ENCODE measurements around the gene RPL14.

The RPL14 gene

DNA sequence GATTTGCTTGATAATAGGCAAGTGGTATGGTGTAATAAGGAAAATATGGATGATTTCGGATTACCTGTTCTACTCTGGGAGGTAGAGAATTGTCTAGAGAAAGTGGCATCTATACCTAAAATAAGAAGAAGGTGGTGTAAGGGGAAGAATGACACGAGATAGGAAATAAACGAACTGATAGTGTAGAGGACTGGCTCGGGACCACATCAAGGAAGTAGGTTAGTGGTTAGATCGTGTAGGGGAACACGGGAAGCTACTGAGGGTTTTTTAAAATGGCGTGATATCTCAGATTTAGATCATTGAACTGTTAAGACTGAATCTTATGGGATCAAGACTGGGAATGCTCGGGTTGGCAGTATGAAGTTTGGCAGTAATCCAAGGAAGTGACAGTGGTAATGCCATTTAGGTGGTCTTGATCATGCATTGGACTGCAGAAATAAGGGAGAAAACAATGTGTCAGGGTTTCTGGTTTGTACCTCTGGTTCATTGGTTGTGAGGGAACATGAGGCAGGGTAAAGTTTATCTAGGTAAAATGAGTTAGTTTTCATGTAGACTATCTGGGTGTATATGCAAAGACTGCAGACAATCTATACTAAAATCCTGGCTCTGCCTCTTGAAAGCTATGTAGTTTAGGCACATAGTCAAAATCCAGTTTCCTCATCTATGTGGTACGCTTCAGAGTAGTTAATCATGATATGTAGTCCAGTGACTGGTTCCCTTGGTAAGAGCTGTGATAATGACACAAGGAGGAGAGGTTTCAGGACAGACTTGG lies 7.4 kb downstream of the RPL14 start:
- no peak for DNase-seq

DNA sequence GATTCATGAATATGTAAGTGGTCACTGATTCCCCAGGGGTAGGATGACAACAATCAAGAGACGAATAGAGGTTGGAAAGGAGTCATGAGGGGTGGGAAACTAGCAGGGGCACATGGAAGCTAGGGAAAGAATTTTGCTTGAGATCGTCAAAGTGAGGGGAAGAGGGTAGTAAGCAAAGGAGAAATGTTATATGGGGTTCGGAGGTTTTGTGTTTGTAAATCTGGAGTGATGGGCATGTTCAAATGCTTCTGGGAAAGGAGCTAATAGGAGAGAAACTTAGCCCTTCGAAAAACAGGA lies 7.9 kb downstream of the RPL14 start:
- DNase-seq, result no peak

DNA sequence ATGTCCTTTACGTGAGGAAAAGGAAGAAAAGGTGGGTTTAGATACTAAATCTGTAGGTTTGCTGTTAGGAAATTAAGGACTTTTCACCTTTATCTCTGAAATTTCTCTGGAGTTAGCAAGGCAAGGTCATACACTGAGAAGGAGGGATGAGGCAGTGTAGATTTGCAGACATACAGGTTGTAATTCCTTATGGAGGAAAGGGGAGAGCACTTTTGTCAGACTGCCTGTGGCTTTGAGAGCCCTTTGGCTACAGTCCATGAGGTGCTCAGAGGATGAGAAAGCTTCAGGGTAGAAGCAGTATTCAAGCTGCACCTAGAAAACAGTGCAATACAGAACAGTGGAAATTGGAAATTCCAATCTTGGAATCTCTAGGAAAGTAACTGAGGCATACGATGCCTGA lies 8.3 kb downstream of the RPL14 start:
- DNase-seq, result no peak

DNA sequence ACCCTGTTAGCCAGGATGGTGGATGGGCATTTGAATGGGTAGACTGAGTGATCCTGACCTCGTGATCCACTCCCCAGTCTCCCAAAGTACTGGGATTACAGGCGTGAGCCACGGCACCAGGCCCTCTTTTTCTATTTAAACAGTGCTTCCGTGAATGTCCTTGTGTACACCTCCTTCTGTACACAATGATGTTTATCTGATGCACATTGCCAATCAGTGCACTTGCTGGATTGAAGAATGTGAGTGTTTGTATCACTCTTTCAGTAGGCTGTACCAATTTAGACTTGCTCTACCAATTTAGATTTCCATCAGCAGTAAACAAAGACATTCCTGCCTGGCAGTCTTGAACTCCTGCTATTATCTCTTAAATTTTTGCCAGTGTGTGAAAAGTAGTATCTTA lies 10.9 kb downstream of the RPL14 start:
- DNase-seq, result no peak

DNA sequence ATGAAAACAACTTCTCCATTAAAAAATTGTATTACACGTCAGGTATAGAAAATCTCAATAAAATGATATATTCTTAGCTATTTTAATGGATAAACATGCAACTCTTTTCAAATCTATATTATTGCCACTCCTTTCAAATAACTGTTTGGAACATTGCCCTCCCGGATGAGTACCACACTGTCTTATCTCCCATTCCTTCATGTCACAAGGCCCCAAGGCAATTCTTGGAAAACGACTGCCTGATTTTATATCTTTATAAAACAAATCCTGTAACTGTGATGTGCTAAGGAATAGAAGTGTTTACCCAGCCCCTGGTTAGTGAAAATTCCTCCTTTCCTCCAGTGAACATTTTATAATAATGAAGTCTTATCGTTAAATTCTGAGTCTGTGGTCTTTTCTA lies 13.6 kb downstream of the RPL14 start:
- DNase-seq, result no peak

DNA sequence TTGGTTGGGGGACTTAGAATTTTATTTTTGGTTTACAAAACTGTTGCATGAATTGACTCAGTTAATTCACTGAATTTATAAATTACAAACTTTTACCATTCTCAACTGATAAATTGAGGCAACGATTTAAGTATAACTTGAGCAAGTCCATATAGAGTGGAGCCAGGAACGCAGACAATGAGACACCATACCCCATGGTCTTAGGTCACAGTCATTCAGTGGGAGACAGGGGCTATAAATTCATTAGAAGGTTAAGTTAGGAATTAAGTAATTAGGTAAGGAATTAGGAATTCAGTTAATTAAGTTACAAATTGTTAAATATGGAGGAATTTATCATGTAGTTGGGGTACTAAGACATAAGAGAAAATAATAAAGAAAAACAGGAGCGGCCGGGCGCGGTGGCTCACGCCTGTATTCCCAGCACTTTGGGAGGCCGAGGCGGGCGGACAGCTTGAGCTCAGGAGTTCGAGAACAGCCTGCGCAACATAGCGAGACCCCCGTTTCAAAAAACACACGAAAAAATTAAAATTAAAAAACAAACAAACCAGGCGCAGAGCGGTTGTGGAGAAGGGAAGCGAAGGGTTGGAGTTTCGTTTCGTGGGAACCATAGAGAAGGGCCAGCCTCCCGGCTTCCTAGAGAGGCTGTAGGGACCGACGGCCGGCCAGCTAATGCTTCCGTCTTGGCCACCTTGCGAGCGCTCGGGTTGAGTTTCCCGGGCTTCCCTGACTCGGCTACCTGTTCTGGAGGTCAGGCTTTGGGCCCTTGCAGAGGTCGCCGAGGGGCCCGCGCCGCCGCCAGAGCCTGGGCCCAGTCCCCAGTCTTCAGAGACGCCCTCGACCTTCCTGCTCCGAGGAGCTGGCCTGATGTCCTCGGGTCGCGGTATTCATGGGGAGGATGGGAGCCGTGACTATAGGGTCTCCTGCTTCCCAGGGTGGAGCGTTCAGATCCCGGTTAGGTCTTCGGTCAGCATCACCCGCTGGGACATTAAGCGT lies 19.6 kb downstream of the RPL14 start, which contains the start of gene ZNF619:
Gene ZNF619, plus strand, starts transcription at position 645 of the 993 bp plus-strand sequence. CDS start 858 bp downstream, outside the sequence.
- DNase-seq, result peak; percentile 13 to 23 (median 18)

DNA sequence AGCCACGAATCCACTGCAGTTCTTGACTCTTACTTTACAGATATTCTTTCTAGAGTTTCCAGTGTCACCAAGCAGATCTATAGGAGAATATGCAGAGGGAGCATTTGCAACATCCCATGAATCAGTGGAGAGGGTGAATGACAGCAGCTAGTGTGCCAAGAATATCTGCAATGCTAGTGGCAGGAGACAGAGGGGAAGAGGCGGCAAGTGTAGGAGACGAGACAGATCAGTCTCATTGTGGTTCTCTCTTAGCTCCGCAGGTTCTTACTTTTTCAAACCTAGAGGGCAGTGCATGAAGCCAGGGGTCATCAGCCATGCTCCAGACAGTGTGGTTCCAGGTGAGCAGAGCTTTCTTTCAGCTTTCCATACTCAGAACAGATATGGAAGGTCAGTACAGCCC lies 20.5 kb downstream of the RPL14 start:
- DNase-seq, result no peak

DNA sequence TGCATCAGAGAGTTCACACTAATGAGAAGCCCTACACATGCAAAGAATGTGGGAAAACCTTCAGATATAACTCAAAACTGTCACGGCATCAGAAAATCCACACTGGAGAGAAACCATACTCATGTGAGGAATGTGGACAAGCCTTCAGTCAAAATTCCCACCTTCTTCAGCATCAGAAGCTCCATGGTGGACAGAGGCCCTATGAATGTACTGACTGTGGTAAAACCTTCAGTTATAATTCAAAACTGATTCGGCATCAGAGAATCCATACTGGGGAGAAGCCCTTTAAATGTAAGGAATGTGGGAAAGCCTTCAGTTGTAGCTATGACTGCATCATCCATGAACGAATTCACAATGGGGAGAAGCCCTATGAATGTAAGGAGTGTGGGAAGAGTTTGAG lies 30.0 kb downstream of the RPL14 start:
- no peak for DNase-seq

DNA sequence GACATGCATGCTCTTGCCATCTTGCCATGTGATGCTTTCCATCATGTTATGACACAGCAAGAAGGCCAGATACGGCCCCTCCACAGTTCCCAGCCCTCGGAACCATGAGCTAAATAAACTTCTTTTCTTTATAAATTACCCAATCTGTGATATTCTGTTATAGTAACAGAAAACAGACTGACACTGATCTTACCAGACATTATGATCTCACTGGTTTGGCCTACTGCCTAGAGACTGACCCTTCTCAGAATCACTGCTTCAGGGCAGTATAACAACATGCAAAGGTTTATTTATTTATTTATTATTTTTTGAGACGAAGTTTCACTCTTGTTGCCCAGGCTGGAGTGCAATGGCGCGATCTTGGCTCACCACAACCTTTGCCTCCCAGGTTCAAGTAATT lies 33.8 kb downstream of the RPL14 start:
- DNase-seq, result no peak

DNA sequence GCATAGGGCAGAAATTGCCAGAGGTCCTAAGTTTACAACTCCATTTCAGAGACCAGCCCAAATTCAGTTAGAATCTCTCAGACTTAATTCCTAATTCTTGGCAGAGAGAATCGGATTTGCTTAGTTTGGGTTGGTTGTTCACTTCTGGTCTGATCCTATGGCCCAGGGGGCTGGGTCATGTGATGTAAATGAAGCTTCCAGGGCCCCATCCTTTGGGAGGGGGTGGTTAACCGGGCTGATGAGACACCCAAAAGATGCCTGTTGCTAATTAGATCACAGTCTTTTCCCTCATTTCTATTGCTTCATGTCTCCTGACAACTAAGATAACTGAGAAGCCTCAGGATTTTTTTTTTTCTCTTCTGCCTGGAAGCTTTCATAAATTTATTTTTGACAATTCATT lies 37.6 kb downstream of the RPL14 start:
- DNase-seq, result no peak

DNA sequence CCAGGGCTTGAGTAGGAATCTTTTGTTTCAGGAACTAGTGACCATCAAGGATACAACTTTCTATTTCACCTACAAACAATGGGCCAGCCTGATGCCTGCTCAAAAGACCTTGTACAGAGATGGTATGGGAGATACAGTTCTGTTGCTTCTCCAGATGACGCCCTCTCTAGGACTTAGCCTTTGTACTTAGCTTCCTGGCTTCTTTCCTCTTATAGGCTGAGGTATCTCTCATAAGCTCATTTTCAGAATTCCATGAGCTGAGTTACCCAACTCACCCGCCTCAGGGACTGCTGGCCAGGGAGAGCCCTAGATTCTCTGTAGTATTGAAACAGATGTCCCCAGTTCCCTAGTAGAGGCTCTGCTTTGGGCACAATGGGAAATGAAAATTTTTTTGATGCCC lies 40.1 kb downstream of the RPL14 start:
- DNase-seq, result no peak

DNA sequence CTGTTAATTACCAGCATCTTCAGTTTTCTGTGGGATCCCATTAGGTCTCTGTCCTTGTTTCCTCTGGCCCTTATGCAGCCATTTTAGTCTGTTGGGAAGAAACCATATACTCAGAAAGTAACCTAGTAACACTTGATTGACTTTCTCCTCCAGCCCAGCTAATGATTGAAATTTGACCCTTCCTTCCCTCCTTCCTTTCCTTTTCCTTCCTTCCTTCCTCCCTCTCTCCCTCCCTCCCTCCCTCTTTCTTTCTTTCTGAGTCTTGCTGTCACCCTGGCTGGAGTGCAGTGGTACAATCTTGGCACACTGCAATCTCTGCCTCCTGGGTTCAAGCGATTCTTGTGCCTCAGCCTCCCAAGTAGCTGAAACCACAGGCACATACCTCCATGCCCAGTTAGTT lies 42.8 kb downstream of the RPL14 start:
- DNase-seq, result no peak

DNA sequence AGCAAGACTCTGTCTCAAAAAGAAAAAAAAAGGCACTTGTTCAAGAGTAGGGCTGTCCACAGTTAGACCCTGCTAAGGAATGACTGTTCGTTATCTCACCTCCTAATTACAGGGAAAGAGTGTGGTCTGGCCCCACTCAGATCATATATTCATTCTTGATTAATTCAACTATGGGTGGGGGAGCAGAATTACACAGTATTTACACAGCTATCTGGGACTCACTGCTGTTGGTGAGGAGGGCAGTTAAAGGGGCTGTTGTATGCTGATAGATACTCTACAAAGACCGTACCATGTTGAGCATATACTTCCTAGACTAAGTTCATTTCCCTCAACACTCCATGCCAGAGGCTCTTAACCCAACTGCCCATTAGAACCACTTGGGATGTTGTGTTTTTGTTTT lies 44.9 kb downstream of the RPL14 start:
- no peak for DNase-seq

DNA sequence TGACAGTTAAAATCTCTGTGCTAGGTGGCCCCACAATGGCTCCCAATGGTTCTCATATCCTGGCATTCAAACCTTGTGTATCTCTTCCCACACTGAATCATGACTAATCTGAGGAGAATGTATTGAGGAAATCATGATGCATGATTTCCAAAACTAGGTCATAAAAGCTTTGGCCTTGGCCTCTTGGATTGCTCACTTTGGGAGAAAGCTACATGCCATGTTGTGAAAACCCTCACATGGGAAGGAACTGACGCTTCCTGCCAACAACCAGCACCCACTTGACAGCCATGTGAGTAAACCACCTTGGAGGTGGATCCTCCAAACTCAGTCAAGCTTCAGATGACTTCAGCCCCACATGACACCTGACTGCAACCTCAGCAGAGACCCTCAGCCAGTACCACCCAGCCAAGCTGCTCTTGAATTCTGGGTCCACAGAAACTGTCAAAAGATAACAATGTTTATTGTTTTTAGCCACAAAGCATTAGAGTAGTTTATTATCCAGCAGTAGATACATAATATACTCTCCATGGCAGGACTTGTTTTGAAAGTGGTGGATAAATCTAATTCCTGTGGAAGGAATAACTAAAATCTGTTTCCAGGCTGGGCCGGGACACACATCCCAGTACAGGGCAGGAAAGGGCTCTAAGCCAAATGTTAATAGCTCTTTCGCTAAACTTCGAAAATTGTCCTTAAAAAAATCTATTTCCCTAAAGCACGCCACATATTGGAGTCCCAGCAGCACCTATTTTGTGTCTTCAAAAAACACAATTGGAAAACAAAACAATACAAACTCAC lies 47.7 kb downstream of the RPL14 start:
- DNase-seq, result no peak

DNA sequence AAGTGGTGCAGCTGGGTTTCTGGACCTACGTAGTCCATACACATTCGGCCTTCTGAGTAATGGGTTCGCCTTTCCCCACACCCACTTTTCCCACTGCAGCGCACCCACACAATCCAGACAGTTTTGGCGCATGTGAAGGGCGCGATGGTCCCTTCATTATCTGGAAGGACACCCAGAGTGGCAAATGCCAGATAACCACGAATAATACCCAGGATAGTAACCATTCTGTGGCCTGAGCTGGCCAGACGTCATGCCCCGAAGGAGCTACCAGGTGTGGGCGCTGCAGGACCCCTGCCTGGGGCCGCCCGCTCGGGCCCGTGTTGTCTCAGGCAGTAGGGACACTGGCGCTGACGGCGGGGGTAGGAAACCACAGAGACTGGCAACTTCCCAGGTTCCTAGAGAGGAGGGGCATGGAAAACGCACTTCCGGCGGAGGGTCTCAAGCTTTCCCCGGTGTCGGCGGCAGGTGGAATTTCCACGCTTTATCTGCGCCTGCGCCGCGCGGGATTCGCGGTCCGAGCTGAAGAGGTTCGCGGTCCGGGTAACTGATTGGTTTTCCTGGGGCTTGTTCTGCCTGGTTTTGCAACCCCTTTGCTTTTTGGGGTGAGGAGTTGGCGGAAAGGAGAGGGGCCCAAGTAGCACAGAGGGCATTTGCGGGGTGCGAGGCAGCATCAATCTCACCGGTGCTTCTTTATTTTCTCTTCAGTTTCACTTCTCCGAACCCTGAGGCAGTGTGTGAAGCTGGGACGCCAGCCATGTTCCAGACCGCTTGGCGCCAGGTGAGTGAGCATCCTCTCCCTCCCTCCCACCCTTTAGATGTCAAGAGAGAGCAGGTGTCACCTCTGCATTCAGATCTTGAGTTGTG lies 48.7 kb downstream of the RPL14 start, which contains the start of gene ZNF620:
Gene ZNF620, plus strand, starts transcription at position 441 of the 864 bp plus-strand sequence. Its CDS starts 314 bp downstream, at position 755.
- DNase-seq, result peak in 3 of 4 experiments; percentile 4 to 13 (median 12)

DNA sequence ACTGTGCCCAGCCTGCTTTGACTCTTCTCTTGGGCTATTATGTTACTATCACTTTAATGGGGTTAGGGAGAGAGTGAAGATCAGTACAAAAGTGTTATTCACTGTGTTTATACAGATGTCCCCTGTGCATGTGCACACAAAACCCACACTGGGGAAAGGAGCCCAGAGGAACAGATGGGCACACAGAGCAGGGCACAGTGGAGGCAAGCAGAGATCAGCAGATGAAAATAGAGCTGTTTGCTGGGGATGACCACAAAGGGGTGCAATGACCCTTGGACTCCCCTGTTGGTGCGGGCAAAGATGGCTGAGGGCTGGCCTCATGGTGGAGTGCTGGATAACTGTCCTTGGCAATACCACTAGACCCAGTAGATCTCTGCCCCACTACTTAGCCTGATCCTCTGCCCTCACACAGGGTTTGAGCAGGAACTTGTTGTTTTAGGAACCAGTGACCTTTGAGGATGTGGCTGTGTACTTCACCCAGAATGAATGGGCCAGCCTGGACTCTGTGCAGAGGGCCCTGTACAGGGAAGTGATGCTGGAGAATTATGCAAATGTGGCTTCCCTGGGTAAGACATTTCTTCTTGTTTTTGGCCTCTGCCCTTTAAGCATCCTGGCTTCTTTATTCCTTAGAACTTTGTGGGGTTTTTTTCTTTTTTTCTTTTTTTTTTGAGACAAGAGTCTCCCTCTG lies 54.0 kb downstream of the RPL14 start:
- DNase-seq, result no peak

DNA sequence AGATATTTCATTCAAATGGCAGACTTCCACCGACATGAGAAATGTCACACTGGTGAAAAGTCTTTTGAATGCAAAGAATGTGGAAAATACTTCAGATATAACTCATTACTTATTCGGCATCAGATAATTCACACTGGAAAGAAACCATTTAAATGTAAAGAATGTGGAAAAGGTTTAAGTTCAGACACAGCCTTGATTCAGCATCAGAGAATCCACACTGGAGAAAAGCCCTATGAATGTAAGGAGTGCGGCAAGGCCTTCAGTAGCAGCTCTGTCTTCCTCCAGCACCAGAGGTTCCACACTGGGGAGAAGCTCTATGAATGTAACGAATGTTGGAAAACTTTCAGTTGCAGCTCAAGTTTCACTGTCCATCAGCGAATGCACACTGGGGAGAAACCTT lies 59.1 kb downstream of the RPL14 start:
- DNase-seq, result no peak

DNA sequence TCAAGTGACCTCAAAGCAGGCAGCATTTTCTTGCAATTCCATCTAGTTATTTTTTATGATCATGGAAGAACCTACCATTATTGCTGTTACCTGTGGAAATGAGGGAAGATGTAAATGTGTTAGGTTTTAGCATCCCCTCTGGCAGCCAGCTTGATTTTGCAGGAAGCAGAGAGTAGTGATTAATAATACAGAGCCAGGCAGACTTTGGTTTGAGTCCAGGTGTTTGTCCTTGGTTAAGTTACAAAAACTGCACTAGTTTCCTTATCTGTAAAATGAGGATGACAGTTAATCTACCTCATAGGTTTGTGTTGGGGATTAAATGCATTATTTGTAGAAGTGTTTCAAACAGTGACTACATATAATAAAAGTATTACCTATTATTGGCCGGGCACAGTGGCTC lies 60.9 kb downstream of the RPL14 start:
- DNase-seq, result no peak
